Measurements from ENCODE around the gene TBC1D1.

GRCh38 chr4:38180456-38180855 lies 289.6 kb downstream of the TBC1D1 start:
- TF ChIP-seq EZH2 (IDR thresholded peaks at IDR 0.05; ENCODE audit: low read depth), result no peak
- TF ChIP-seq, protein P1, sequence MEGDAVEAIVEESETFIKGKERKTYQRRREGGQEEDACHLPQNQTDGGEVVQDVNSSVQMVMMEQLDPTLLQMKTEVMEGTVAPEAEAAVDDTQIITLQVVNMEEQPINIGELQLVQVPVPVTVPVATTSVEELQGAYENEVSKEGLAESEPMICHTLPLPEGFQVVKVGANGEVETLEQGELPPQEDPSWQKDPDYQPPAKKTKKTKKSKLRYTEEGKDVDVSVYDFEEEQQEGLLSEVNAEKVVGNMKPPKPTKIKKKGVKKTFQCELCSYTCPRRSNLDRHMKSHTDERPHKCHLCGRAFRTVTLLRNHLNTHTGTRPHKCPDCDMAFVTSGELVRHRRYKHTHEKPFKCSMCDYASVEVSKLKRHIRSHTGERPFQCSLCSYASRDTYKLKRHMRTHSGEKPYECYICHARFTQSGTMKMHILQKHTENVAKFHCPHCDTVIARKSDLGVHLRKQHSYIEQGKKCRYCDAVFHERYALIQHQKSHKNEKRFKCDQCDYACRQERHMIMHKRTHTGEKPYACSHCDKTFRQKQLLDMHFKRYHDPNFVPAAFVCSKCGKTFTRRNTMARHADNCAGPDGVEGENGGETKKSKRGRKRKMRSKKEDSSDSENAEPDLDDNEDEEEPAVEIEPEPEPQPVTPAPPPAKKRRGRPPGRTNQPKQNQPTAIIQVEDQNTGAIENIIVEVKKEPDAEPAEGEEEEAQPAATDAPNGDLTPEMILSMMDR (conservative IDR thresholded peaks at IDR 0.05), result no peak; the same call in 1 of the 2 replicates

All from PC-9 (cell line).